ENCODE results near the gene UNC79.

UNC79 gene

GRCh38 chr14:93752980-93753561 lies 322.3 kb downstream of the UNC79 start:
- no peaks in the 10 kb centered on the region for H3K9me3 ChIP-seq (ENCODE audit: insufficient read depth, low read length)
- H3F3A ChIP-seq (ENCODE audit: insufficient read depth) = no peaks in the 10 kb centered on the region
- no peak overlapping the region for H3K4me2 ChIP-seq (ENCODE audit: low read depth, low read length, poor library complexity, severe bottlenecking)
- no peak for TF ChIP-seq EZH2phosphoT487 (conservative IDR thresholded peaks at IDR 0.05; ENCODE audit: low read length)
- no peak for TF ChIP-seq CTCF (IDR thresholded peaks at IDR 0.05; ENCODE audit: insufficient read depth, low read length, poor library complexity, severe bottlenecking)
- no peaks in the 10 kb centered on the region for H4K20me1 ChIP-seq (ENCODE audit: low read depth, low read length)
- H3K9ac ChIP-seq (ENCODE audit: low read length) = no peak overlapping the region
- H3K4me3 ChIP-seq (ENCODE audit: insufficient read depth, low read length, poor library complexity, severe bottlenecking) = no peak overlapping the region
- no peaks in the 10 kb centered on the region for H3K79me2 ChIP-seq (ENCODE audit: insufficient read depth, low read length)
- H3K36me3 ChIP-seq (ENCODE audit: low read length) = no peaks in the 10 kb centered on the region
- no peaks in the 10 kb centered on the region for H3K27me3 ChIP-seq (ENCODE audit: low read length)
- H3K9me2 ChIP-seq (replicated peaks; ENCODE audit: insufficient read depth, low read length) = no peaks in the 10 kb centered on the region
- H2AFZ ChIP-seq (ENCODE audit: low read depth, low read length, severe bottlenecking) = no peak overlapping the region
- H3K27ac ChIP-seq (ENCODE audit: low read depth, low read length) = no peak overlapping the region

DNA sequence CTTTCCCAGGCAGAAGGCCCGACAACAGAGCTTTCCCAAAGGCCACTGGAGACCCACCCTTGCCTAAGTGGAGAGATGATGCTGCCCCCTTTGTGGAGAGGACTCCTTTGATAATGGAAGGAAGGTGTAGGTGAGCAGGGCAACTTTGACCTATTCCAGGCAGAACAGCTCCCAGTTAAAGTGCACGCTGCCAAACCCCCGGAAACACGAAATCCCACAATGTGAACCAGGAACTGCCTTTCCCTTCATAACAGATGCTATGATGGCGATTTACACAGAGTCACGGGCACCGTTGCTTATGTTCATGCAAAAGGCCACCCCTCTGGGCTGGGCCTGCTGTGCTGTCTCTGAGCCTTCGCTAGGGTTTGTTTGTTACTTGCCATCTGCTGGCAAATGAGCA lies 322.9 kb downstream of the UNC79 start:
- Histone ChIP-seq H3K4me3 (ENCODE audit: insufficient read depth, low read length, poor library complexity, severe bottlenecking) (no peak overlapping the region), H3K27me3 (ENCODE audit: low read length) (no peaks in the 10 kb centered on the region), H3K9ac (ENCODE audit: low read length) (no peak overlapping the region), H3F3A (ENCODE audit: insufficient read depth) (no peaks in the 10 kb centered on the region), H3K4me2 (ENCODE audit: low read depth, low read length, poor library complexity, severe bottlenecking) (no peak overlapping the region), H3K9me3 (ENCODE audit: insufficient read depth, low read length) (no peaks in the 10 kb centered on the region), H4K20me1 (ENCODE audit: low read depth, low read length) (no peaks in the 10 kb centered on the region), H3K79me2 (ENCODE audit: insufficient read depth, low read length) (no peaks in the 10 kb centered on the region), H3K36me3 (ENCODE audit: low read length) (no peaks in the 10 kb centered on the region), H2AFZ (ENCODE audit: low read depth, low read length, severe bottlenecking) (no peak overlapping the region), H3K27ac (ENCODE audit: low read depth, low read length) (no peak overlapping the region), H3K9me2 (replicated peaks; ENCODE audit: insufficient read depth, low read length) (no peaks in the 10 kb centered on the region)
- no peak for TF ChIP-seq EZH2phosphoT487 (conservative IDR thresholded peaks at IDR 0.05; ENCODE audit: low read length)
- TF ChIP-seq CTCF (IDR thresholded peaks at IDR 0.05; ENCODE audit: insufficient read depth, low read length, poor library complexity, severe bottlenecking) = no peak

DNA sequence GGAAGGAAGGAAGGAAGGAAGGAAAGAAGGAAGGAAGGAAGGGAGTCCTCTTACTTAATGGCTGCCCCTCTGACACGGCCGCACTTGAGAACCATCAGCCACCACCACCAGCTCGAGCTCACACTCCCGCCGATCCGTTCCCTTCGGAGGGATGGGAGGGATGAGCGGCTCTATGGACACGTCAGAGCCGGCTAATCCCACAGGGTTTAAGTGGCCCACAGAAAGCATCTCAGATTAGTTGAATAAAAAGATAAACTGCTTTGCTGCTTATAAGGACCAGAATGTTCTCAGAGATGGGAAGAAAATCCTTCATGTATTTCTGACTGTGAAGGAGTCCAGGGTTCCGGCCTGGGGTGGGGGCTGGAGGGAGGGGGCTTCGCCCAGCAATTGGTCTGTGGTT lies 326.5 kb downstream of the UNC79 start:
- H2AFZ ChIP-seq (ENCODE audit: low read depth, low read length, severe bottlenecking) = no peak overlapping the region
- H4K20me1 ChIP-seq (ENCODE audit: low read depth, low read length) = no peaks in the 10 kb centered on the region

More for the DNA sequence above, 326.5 kb downstream of the UNC79 start:
- TF ChIP-seq CTCF (IDR thresholded peaks at IDR 0.05; ENCODE audit: insufficient read depth, low read length, poor library complexity, severe bottlenecking) (no peak), EZH2phosphoT487 (conservative IDR thresholded peaks at IDR 0.05; ENCODE audit: low read length) (no peak)
- H3K4me3 ChIP-seq (ENCODE audit: insufficient read depth, low read length, poor library complexity, severe bottlenecking) = no peak overlapping the region
- H3F3A ChIP-seq (ENCODE audit: insufficient read depth) = no peaks in the 10 kb centered on the region
- H3K9me3 ChIP-seq (ENCODE audit: insufficient read depth, low read length) = no peaks in the 10 kb centered on the region
- no peaks in the 10 kb centered on the region for H3K36me3 ChIP-seq (ENCODE audit: low read length)
- no peak overlapping the region for H3K4me2 ChIP-seq (ENCODE audit: low read depth, low read length, poor library complexity, severe bottlenecking)
- H3K27ac ChIP-seq (ENCODE audit: low read depth, low read length) = no peak overlapping the region
- no peaks in the 10 kb centered on the region for H3K79me2 ChIP-seq (ENCODE audit: insufficient read depth, low read length)
- H3K9me2 ChIP-seq (replicated peaks; ENCODE audit: insufficient read depth, low read length) = no peaks in the 10 kb centered on the region
- no peaks in the 10 kb centered on the region for H3K27me3 ChIP-seq (ENCODE audit: low read length)
- no peak overlapping the region for H3K9ac ChIP-seq (ENCODE audit: low read length)
